SK-N-MC (cell line): ENCODE data around the gene DVL1.

Experiments used
- DNase-seq: peaks from one replicate; pipeline ENCODE4 v3.0.0-alpha.2; 2011; ENCODE audit warnings: low read depth, low spot score
- H3K27ac ChIP-seq: fragments of 200-600 bp; sonication (generic); 2 replicates; pipeline ENCODE4 v1.5.1; 2016; ENCODE audit warnings: mixed run types
- H3K36me3 ChIP-seq: fragments of 200-600 bp; sonication (generic); 2 replicates; pipeline ENCODE4 v1.6.1; 2017; ENCODE audit warnings: antibody characterized with exemption, low read length, mixed read lengths; ENCODE audit not compliant: insufficient read depth
- H3K4me3 ChIP-seq: fragments of 200-600 bp; sonication (generic); 2 replicates; pipeline ENCODE4 v1.5.1; 2016
- H3K9ac ChIP-seq: fragments of 200-600 bp; sonication (generic); 2 replicates; pipeline ENCODE4 v1.8.0; 2017; ENCODE audit warnings: mixed run types, mixed read lengths; ENCODE audit not compliant: insufficient read length
- H3K9me3 ChIP-seq: fragments of 200-600 bp; sonication (generic); 2 replicates; pipeline ENCODE4 v1.6.1; 2017; ENCODE audit warnings: low read depth, mild to moderate bottlenecking, antibody characterized with exemption, low read length, moderate library complexity, mixed read lengths
- EZH2 ChIP-seq: fragments of 200-600 bp; sonication (generic); IDR thresholded peaks from one replicate; pipeline ENCODE4 v1.6.1; 2017; ENCODE audit warnings: antibody characterized with exemption
- FOXP2 ChIP-seq: optimal IDR thresholded peaks from 2 replicates; pipeline ENCODE3; 2011; ENCODE audit warnings: mild to moderate bottlenecking, moderate library complexity; ENCODE audit not compliant: insufficient read depth; ENCODE audit errors: extremely low read length, control extremely low read depth
- POLR2AphosphoS5 ChIP-seq: IDR thresholded peaks from 2 replicates; pipeline ENCODE4 v1.6.1; 2012; ENCODE audit warnings: mild to moderate bottlenecking, low read depth, low read length, borderline replicate concordance

Gene DVL1

GRCh38 chr1:1359664-1360468 lies 10.6 kb upstream of the DVL1 start:
- H3K36me3 ChIP-seq: no peaks in the 10 kb centered on the region
- H3K27ac ChIP-seq: peak overlapping the region; percentile 86
- no peak overlapping the region for H3K4me3 ChIP-seq
- DNase-seq: no peak
- H3K9ac ChIP-seq: peak overlapping the region; percentile 51
- H3K9me3 ChIP-seq: no peaks in the 10 kb centered on the region
- TF ChIP-seq POLR2AphosphoS5: no peak

GRCh38 chr1:1359308-1359663 lies 10.1 kb upstream of the DVL1 start:
- Histone ChIP-seq H3K4me3 (no peak overlapping the region), H3K36me3 (no peaks in the 10 kb centered on the region), H3K9me3 (no peaks in the 10 kb centered on the region), H3K27ac (peak overlapping the region; percentile 86), H3K9ac (peak overlapping the region; percentile 51)
- TF ChIP-seq POLR2AphosphoS5 (no peak), EZH2 (no peak), FOXP2 (no peak)
- DNase-seq: no peak

GRCh38 chr1:1358433-1359271 lies 9.4 kb upstream of the DVL1 start, which contains the start of gene MXRA8:
Gene MXRA8 (minus strand): TSS chr1:1358555. CDS start chr1:1358504, 51 bp downstream.
- Histone ChIP-seq H3K4me3 (peak within 1 kb of the TSS; percentile 51), H3K36me3 (no peaks in the 10 kb centered on the region), H3K9me3 (no peaks in the 10 kb centered on the region), H3K9ac (peak within 1 kb of the TSS; percentile 51), H3K27ac (peak within 1 kb of the TSS; percentile 86)
- TF ChIP-seq EZH2: no peak
- TF ChIP-seq FOXP2: no peak
- TF ChIP-seq POLR2AphosphoS5: peak; percentile 69; the same call in 1 of the 2 replicates
- DNase-seq: no peak

GRCh38 chr1:1357871-1358432 lies 8.7 kb upstream of the DVL1 start:
- DNase-seq: no peak
- Histone ChIP-seq H3K9me3 (no peaks in the 10 kb centered on the region), H3K36me3 (no peaks in the 10 kb centered on the region), H3K4me3 (peak overlapping the region; percentile 51), H3K27ac (peak overlapping the region; percentile 86), H3K9ac (peak overlapping the region; percentile 51)
- TF ChIP-seq EZH2 (no peak), FOXP2 (no peak), POLR2AphosphoS5 (no peak)

GRCh38 chr1:1356796-1357401 lies 7.7 kb upstream of the DVL1 start:
- Histone ChIP-seq H3K9me3 (no peaks in the 10 kb centered on the region), H3K4me3 (no peak overlapping the region), H3K36me3 (no peaks in the 10 kb centered on the region), H3K9ac (no peak overlapping the region), H3K27ac (no peak overlapping the region)
- TF ChIP-seq FOXP2 (no peak), EZH2 (no peak), POLR2AphosphoS5 (no peak)
- no peak for DNase-seq

- no peaks in the 10 kb centered on the region for H3K36me3 ChIP-seq
- DNase-seq: no peak
- no peak overlapping the region for H3K9ac ChIP-seq
- no peak overlapping the region for H3K4me3 ChIP-seq
- no peak overlapping the region for H3K27ac ChIP-seq
- no peaks in the 10 kb centered on the region for H3K9me3 ChIP-seq
- no peak for TF ChIP-seq EZH2
- no peak for TF ChIP-seq FOXP2
- TF ChIP-seq POLR2AphosphoS5: no peak
Observed at GRCh38 chr1:1356166-1356795, 7.1 kb upstream of the DVL1 start.

GRCh38 chr1:1355416-1355815 lies 6.2 kb upstream of the DVL1 start:
- Histone ChIP-seq H3K9me3 (no peaks in the 10 kb centered on the region), H3K27ac (no peak overlapping the region), H3K9ac (no peak overlapping the region), H3K36me3 (no peaks in the 10 kb centered on the region), H3K4me3 (no peak overlapping the region)
- no peak for DNase-seq
- no peak for TF ChIP-seq FOXP2
- no peak for TF ChIP-seq EZH2
